IMR-90 (cell line): ENCODE measurements around the gene MPRIP. TPM values are rescaled to one million over a fixed set of nuclear protein-coding genes. Genes with fewer than 3 reads are reported as not detected.

Experiments
- ATAC-seq: fragments of 200-7000 bp; cut with Tn5 transposase; 2 replicates; pipeline ENCODE4 v1.9.1; 2020; ENCODE audit warnings: low read depth, mild to moderate bottlenecking, moderate library complexity
- BruUV-seq: library from RNA; stranded (reverse); fragments of 400-500 nt; replicated peaks from 2 replicates; lab custom pipeline; 2021; lab: Mats Ljungman, UMichigan
- CTCF ChIA-PET: fragments of 300-600 bp; formaldehyde crosslinking; extraction: SDS; loops from one replicate; lab custom pipeline; 2021; ENCODE audit warnings: antibody characterized with exemption; lab: Yijun Ruan, JAX
- POLR2A ChIA-PET: fragments of 300-600 bp; sonication (Branson Sonifier 250); formaldehyde crosslinking; loops from one replicate; lab custom pipeline; 2022; ENCODE audit warnings: antibody characterized with exemption; ENCODE audit not compliant: unreplicated experiment; lab: Charles Lee
- DNase-seq: peaks from one replicate; pipeline ENCODE4 v3.0.0; 2013
- H2AFZ ChIP-seq: replicated peaks from 2 replicates; pipeline ENCODE3; 2013; ENCODE audit warnings: low read length, mild to moderate bottlenecking; ENCODE audit not compliant: poor library complexity
- H2AK5ac ChIP-seq: 2 replicates; pipeline ENCODE4 v1.6.1; 2013; ENCODE audit warnings: low read depth, low read length, inconsistent platforms
- H2AK9ac ChIP-seq: replicated peaks from 2 replicates; pipeline ENCODE3; 2013; ENCODE audit warnings: mild to moderate bottlenecking, low read depth, low read length, moderate library complexity; ENCODE audit not compliant: poor library complexity
- H2BK120ac ChIP-seq: 2 replicates; pipeline ENCODE4 v1.6.1; 2013; ENCODE audit warnings: low read depth, low read length, inconsistent platforms
- H2BK15ac ChIP-seq: 3 replicates; pipeline ENCODE4 v1.6.1; 2013; ENCODE audit warnings: low read depth, low read length, inconsistent platforms
- H2BK20ac ChIP-seq: 2 replicates; pipeline ENCODE4 v1.6.1; 2013; ENCODE audit warnings: low read depth, mild to moderate bottlenecking, inconsistent platforms, low read length, moderate library complexity
- H2BK5ac ChIP-seq: 2 replicates; pipeline ENCODE4 v1.6.1; 2013; ENCODE audit warnings: mild to moderate bottlenecking, low read depth, low read length, inconsistent platforms; ENCODE audit not compliant: poor library complexity, severe bottlenecking
- H3K14ac ChIP-seq: replicated peaks from 2 replicates; pipeline ENCODE4 v1.6.1; 2013; ENCODE audit warnings: low read depth, low read length, inconsistent platforms
- H3K18ac ChIP-seq: 2 replicates; pipeline ENCODE4 v1.6.1; 2013; ENCODE audit warnings: low read depth, low read length, control low read depth
- H3K23ac ChIP-seq: 2 replicates; pipeline ENCODE4 v1.6.1; 2013; ENCODE audit warnings: low read depth, low read length, inconsistent platforms
- H3K27ac ChIP-seq: 2 replicates; pipeline ENCODE4 v1.5.1; 2013; ENCODE audit warnings: mild to moderate bottlenecking, control low read depth, low read length; ENCODE audit not compliant: insufficient read depth
- H3K27me3 ChIP-seq: 2 replicates; pipeline ENCODE4 v1.6.1; 2013; ENCODE audit warnings: low read length; ENCODE audit not compliant: control insufficient read depth, insufficient read depth
- H3K36me3 ChIP-seq: 2 replicates; pipeline ENCODE4 v1.6.1; 2013; ENCODE audit warnings: low read length, mixed read lengths; ENCODE audit not compliant: control insufficient read depth, insufficient read depth
- H3K4ac ChIP-seq: 2 replicates; pipeline ENCODE4 v1.6.1; 2013; ENCODE audit warnings: low read depth, low read length, inconsistent platforms
- H3K4me1 ChIP-seq: 2 replicates; pipeline ENCODE4 v1.6.1; 2013; ENCODE audit warnings: low read length, mixed read lengths; ENCODE audit not compliant: control insufficient read depth, insufficient read depth
- H3K4me2 ChIP-seq: 2 replicates; pipeline ENCODE4 v1.6.1; 2013; ENCODE audit warnings: low read depth, mild to moderate bottlenecking, control low read depth, low read length, moderate library complexity
- H3K4me3 ChIP-seq: 2 replicates; pipeline ENCODE4 v1.5.1; 2013; ENCODE audit warnings: low read depth, mild to moderate bottlenecking, control low read depth, low read length, moderate library complexity; ENCODE audit not compliant: insufficient read depth
- H3K56ac ChIP-seq: 2 replicates; pipeline ENCODE4 v1.6.1; 2013; ENCODE audit warnings: low read length, inconsistent platforms; ENCODE audit not compliant: insufficient read depth; ENCODE audit errors: extremely low read depth
- H3K79me1 ChIP-seq, 2 experiments: 2 replicates each; pipeline ENCODE4 v1.6.1; 2013; ENCODE audit warnings: low read length in 2 of 2, inconsistent platforms in 1 of 2, low read depth in 1 of 2
- H3K9ac ChIP-seq: 2 replicates; pipeline ENCODE4 v1.6.1; 2013; ENCODE audit warnings: low read depth, low read length, control low read depth
- H3K9me1 ChIP-seq: 2 replicates; pipeline ENCODE4 v1.6.1; 2013; ENCODE audit warnings: low read length, inconsistent platforms; ENCODE audit not compliant: insufficient read depth
- H3K9me3 ChIP-seq: 2 replicates; pipeline ENCODE4 v1.6.1; 2013; ENCODE audit warnings: low read length; ENCODE audit not compliant: control insufficient read depth, insufficient read depth
- H4K20me1 ChIP-seq: 2 replicates; pipeline ENCODE4 v1.6.1; 2013; ENCODE audit warnings: low read length, inconsistent platforms; ENCODE audit not compliant: insufficient read depth
- H4K5ac ChIP-seq: 2 replicates; pipeline ENCODE4 v1.6.1; 2013; ENCODE audit warnings: mild to moderate bottlenecking, low read depth, low read length, control low read depth
- H4K8ac ChIP-seq, 2 experiments: 2 replicates each; pipeline ENCODE4 v1.6.1; 2013; ENCODE audit warnings: low read depth in 2 of 2, low read length in 2 of 2, control low read depth in 1 of 2, inconsistent platforms in 1 of 2
- H4K91ac ChIP-seq: 2 replicates; pipeline ENCODE4 v1.6.1; 2013; ENCODE audit warnings: low read depth, low read length, inconsistent platforms; ENCODE audit not compliant: insufficient read depth
- BHLHE40 ChIP-seq: fragments of 150-350 bp; IDR thresholded peaks from 2 replicates; pipeline ENCODE4 v1.6.1; 2016; ENCODE audit warnings: mild to moderate bottlenecking, low read depth, low read length
- CEBPB ChIP-seq: IDR thresholded peaks from 2 replicates; pipeline ENCODE4 v1.6.1; 2012; ENCODE audit warnings: low read depth, low read length, improper control_type of control experiment
- CHD1 ChIP-seq: IDR thresholded peaks from 2 replicates; pipeline ENCODE4 v1.6.1; 2012; ENCODE audit warnings: low read depth, low read length, improper control_type of control experiment
- CTCF ChIP-seq: conservative IDR thresholded peaks from 2 replicates; pipeline ENCODE4 v1.5.1; 2012; ENCODE audit warnings: mild to moderate bottlenecking, low read depth, low read length, improper control_type of control experiment
- ELK1 ChIP-seq: fragments of 150-350 bp; IDR thresholded peaks from 2 replicates; pipeline ENCODE4 v1.6.1; 2016; ENCODE audit warnings: low read depth, mild to moderate bottlenecking, low read length, moderate library complexity, borderline replicate concordance
- FOS ChIP-seq: fragments of 150-350 bp; IDR thresholded peaks from 2 replicates; pipeline ENCODE4 v1.6.1; 2016; ENCODE audit warnings: low read depth, low read length
- MAFK ChIP-seq: IDR thresholded peaks from 2 replicates; pipeline ENCODE4 v1.6.1; 2012; ENCODE audit warnings: low read depth, low read length, improper control_type of control experiment
- MAZ ChIP-seq: IDR thresholded peaks from 2 replicates; pipeline ENCODE4 v1.6.1; 2012; ENCODE audit warnings: low read depth, mild to moderate bottlenecking, low read length, improper control_type of control experiment, moderate library complexity, borderline replicate concordance
- MXI1 ChIP-seq: IDR thresholded peaks from 2 replicates; pipeline ENCODE4 v1.6.1; 2012; ENCODE audit warnings: low read depth, mild to moderate bottlenecking, low read length, moderate library complexity, borderline replicate concordance
- NFE2L2 ChIP-seq: fragments of 150-350 bp; IDR thresholded peaks from 2 replicates; pipeline ENCODE4 v1.6.1; 2016; ENCODE audit warnings: low read depth, mild to moderate bottlenecking, low read length
- POLR2A ChIP-seq: IDR thresholded peaks from 2 replicates; pipeline ENCODE4 v1.6.1; 2012; ENCODE audit warnings: mild to moderate bottlenecking, low read depth, low read length
- RAD21 ChIP-seq: IDR thresholded peaks from 2 replicates; pipeline ENCODE4 v1.6.1; 2012; ENCODE audit warnings: low read length, improper control_type of control experiment
- RCOR1 ChIP-seq: IDR thresholded peaks from 2 replicates; pipeline ENCODE4 v1.6.1; 2012; ENCODE audit warnings: mild to moderate bottlenecking, low read length, improper control_type of control experiment; ENCODE audit not compliant: insufficient replicate concordance
- RFX5 ChIP-seq: IDR thresholded peaks from 2 replicates; pipeline ENCODE4 v1.8.0; 2012; ENCODE audit warnings: low read depth, mild to moderate bottlenecking, low read length, moderate library complexity
- SMC3 ChIP-seq: fragments of 150-350 bp; IDR thresholded peaks from 2 replicates; pipeline ENCODE4 v1.6.1; 2016; ENCODE audit warnings: low read depth, mild to moderate bottlenecking, antibody characterized with exemption, low read length, moderate library complexity
- USF2 ChIP-seq: fragments of 150-350 bp; IDR thresholded peaks from 2 replicates; pipeline ENCODE4 v1.6.1; 2017; ENCODE audit warnings: mild to moderate bottlenecking, antibody characterized with exemption, low read length, low read depth
- WGBS, 2 experiments: methylation state at CpG; one replicate each; pipeline versions ENCODE4 v1.1.5 to v1.1.7; 2013; ENCODE audit warnings: missing lambda C conversion rate in 2 of 2; ENCODE audit not compliant: insufficient read length in 1 of 2; ENCODE audit errors: extremely low coverage in 2 of 2; 5-methylcytosine and 5-hydroxymethylcytosine counted together
- dilution Hi-C: fragments of 300-500 bp; cut with HindIII; formaldehyde crosslinking; loops from one replicate; pipeline ENCODE4 v1.14.3; 2018; ENCODE audit warnings: low sequenced_read_pairs; ENCODE audit not compliant: unreplicated experiment
- in situ Hi-C: fragments of 300-500 bp; cut with MboI; formaldehyde crosslinking; loops from 3 replicates; pipeline ENCODE4 v1.14.3; 2019; ENCODE audit warnings: low sequenced_read_pairs, inconsistent platforms, mixed read lengths
- intact Hi-C: fragments of 100-400 bp; cut with micrococcal nuclease; formaldehyde crosslinking; loops from 2 replicates; pipeline ENCODE4 v1.10.0; 2022
- polyA plus RNA-seq, 3 experiments: library from polyadenylated mRNA; depleted of rRNA; stranded (reverse); fragments of >200 nt; gene quantifications; 2 replicates each; pipeline ENCODE4 v1.2.3, GENCODE V29; 2012; ENCODE audit warnings: low replicate concordance in 1 of 3
- total RNA-seq: library from RNA; depleted of rRNA; stranded (reverse); fragments of >200 nt; gene quantifications from 2 replicates; pipeline ENCODE4 v1.2.3, GENCODE V29; 2012

MPRIP gene
- total and polyA plus RNA-seq, 2 of the 4 experiments (the other 2 are of a cell fraction): 111 to 149 TPM

- no peak overlapping the region for H3K23ac ChIP-seq
- in situ Hi-C loops: no loop called here
- H4K8ac ChIP-seq: no peak overlapping the region
- H3K27me3 ChIP-seq: no peaks in the 10 kb centered on the region
- H3K27ac ChIP-seq: no peak overlapping the region
- no peak overlapping the region for H2BK120ac ChIP-seq
- no CpG with 5 or more reads among the region's 6 CpGs for WGBS, 2 experiments
- no peak for TF ChIP-seq CHD1
- TF ChIP-seq POLR2A: no peak
- no peak for TF ChIP-seq NFE2L2
- TF ChIP-seq MAZ: no peak
- no peak for TF ChIP-seq CEBPB
- no peak for TF ChIP-seq RAD21
- no peak for TF ChIP-seq USF2
- no peak for TF ChIP-seq CTCF
- TF ChIP-seq RCOR1: no peak
- no peak for TF ChIP-seq RFX5
- no peak for TF ChIP-seq FOS
- no peak for TF ChIP-seq SMC3
- TF ChIP-seq MAFK: no peak
- TF ChIP-seq ELK1: no peak
- TF ChIP-seq MXI1: no peak
- no peak for TF ChIP-seq BHLHE40
- intact Hi-C loops: no loop called here
- CTCF ChIA-PET: no interaction called here
- dilution Hi-C loops: no loop called here
- no peak overlapping the region for H2AK5ac ChIP-seq
- no peak overlapping the region for H2BK15ac ChIP-seq
- BruUV-seq: no TSS peak
- peaks cover 7% of the 10 kb centered on the region for H3K4me1 ChIP-seq
- H3K9me3 ChIP-seq: no peaks in the 10 kb centered on the region
- H4K5ac ChIP-seq: no peak overlapping the region
- H3K9me1 ChIP-seq: peaks cover 8% of the 10 kb centered on the region; the same call in 1 of the 2 replicates
- peaks cover 76% of the 10 kb centered on the region for H3K36me3 ChIP-seq
- H4K91ac ChIP-seq: no peak overlapping the region
- no peak overlapping the region for H2AFZ ChIP-seq
- H3K9ac ChIP-seq: no peak overlapping the region
- H3K4ac ChIP-seq: no peak overlapping the region
- no peak overlapping the region for H3K14ac ChIP-seq
- no peak overlapping the region for H3K4me2 ChIP-seq
- POLR2A ChIA-PET: no interaction called here
- H2BK20ac ChIP-seq: no peak overlapping the region
- no peak overlapping the region for H3K56ac ChIP-seq
- H3K4me3 ChIP-seq: no peak overlapping the region
- H3K18ac ChIP-seq: no peak overlapping the region
- peaks cover 26 to 47% of the 10 kb centered on the region in 2 experiments for H3K79me1 ChIP-seq
- no peak overlapping the region for H2AK9ac ChIP-seq
- peaks cover 17% of the 10 kb centered on the region for H4K20me1 ChIP-seq
- H2BK5ac ChIP-seq: no peak overlapping the region
- no peak for DNase-seq
- no peak for ATAC-seq
Observed at GRCh38 chr17:17161121-17161520, 118.9 kb downstream of the MPRIP start.
